ENCODE data around the gene KRTAP15-1.

The KRTAP15-1 gene

GRCh38 chr21:30487336-30487735 is 47.3 kb downstream of the KRTAP15-1 start, which contains the start of gene KRTAP19-2:
TSS of gene KRTAP19-2 (minus strand) at chr21:30487436. CDS start at chr21:30487348, 88 bp downstream.
- no peak for DNase-seq (ENCODE audit: low spot score)
